Effector memory CD4-positive, alpha-beta T cell (primary cell): ENCODE data around the gene ASTN2.
"Not testable (repeated sequence)": the region's sequence is repeated elsewhere in the genome, so short reads cannot be mapped to it uniquely, and the experiment has no call there.

Experiments used
- DNase-seq, 3 donors: peaks; one replicate each; pipeline ENCODE4 v3.0.0-alpha.2; 2020
- H3K27ac ChIP-seq: 2 replicates; pipeline ENCODE4 v1.7.0; 2013; ENCODE audit warnings: mild to moderate bottlenecking, low read length, moderate library complexity; ENCODE audit not compliant: insufficient read depth, poor library complexity, severe bottlenecking
- H3K27me3 ChIP-seq: replicated peaks from 2 replicates; pipeline ENCODE4 v1.7.0; 2013; ENCODE audit warnings: mild to moderate bottlenecking, low read length; ENCODE audit not compliant: insufficient read depth, control insufficient read depth, poor library complexity, severe bottlenecking
- H3K36me3 ChIP-seq: 2 replicates; pipeline ENCODE4 v1.7.0; 2013; ENCODE audit warnings: mild to moderate bottlenecking, low read length, moderate library complexity; ENCODE audit not compliant: control insufficient read depth, insufficient read depth
- H3K4me1 ChIP-seq: 2 replicates; pipeline ENCODE4 v1.7.0; 2013; ENCODE audit warnings: low read length, mild to moderate bottlenecking; ENCODE audit not compliant: control insufficient read depth, insufficient read depth, poor library complexity, severe bottlenecking
- H3K4me3 ChIP-seq: 2 replicates; pipeline ENCODE4 v1.7.0; 2013; ENCODE audit warnings: low read length, low read depth, mild to moderate bottlenecking; ENCODE audit not compliant: insufficient read depth, poor library complexity, severe bottlenecking
- H3K9me3 ChIP-seq: 2 replicates; pipeline ENCODE4 v1.7.0; 2013; ENCODE audit warnings: mild to moderate bottlenecking, low read length, moderate library complexity; ENCODE audit not compliant: control insufficient read depth

The ASTN2 gene

DNA sequence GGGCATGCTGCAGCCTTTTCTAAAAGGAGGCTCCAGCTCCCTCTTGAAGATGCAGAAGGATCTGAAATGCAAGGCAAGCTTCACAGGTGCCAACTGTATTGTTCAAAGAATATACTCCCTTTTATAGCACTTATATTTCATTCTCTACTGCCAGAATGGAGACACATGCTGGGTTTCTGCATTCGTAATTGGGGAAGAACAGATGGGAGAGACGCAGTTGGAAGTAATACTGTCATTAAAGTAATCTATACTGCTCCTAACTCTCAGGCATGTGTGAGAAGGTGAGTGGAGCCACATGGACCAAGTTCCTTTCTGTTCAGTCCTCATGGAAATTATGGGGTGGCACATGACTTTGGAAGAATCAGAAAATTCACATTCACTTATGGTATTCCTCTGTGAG is 501.3 kb downstream of the ASTN2 start:
- H3K36me3 ChIP-seq, result no peaks in the 10 kb centered on the region
- H3K4me1 ChIP-seq, result no peaks in the 10 kb centered on the region
- H3K27ac ChIP-seq, result no peak overlapping the region
- H3K4me3 ChIP-seq, result no peak overlapping the region
- no peak for DNase-seq
- no peaks in the 10 kb centered on the region for H3K27me3 ChIP-seq
- no peaks in the 10 kb centered on the region for H3K9me3 ChIP-seq

DNA sequence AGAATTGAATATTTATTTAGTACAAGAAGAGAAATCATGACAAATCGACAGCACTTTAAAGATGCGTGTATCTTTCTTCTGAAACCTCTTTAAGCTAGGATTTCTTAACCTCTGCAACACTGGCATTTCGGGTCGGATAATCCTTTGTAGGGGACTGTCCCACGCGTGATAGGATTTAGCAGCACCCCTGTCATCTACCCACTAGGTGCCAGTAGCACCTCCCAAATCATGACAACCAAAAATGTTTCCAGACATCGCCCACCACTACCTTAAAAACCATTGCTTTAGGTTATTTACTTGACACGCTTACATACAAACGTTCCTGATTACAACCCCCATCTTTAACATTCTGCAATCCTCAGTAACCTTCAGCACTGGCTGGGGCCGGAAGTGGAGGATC is 504.7 kb downstream of the ASTN2 start:
- no peaks in the 10 kb centered on the region for H3K27me3 ChIP-seq
- no peaks in the 10 kb centered on the region for H3K36me3 ChIP-seq
- no peaks in the 10 kb centered on the region for H3K4me1 ChIP-seq
- H3K9me3 ChIP-seq, result no peaks in the 10 kb centered on the region
- DNase-seq, result no peak
- H3K27ac ChIP-seq, result no peak overlapping the region
- no peak overlapping the region for H3K4me3 ChIP-seq

DNA sequence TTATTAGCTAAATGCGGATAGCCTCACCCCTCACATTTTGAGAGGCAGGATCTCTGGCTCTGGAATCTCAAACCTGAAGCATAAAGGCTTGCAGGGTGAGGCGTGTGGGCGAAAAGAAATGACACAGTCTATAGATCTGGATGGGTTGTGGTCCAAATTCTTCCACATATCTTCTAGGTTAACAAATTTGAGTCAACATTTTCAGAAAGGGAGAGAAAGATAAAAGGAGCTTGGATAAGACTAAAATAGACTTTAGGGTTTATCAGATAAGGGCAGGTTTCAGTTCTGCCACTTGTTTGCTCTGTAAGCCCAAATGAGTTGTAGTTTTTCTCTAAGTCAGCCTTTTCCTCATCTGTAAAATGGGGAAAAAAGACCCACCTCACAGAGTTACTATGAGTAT is 506.9 kb downstream of the ASTN2 start:
- H3K4me1 ChIP-seq, result no peaks in the 10 kb centered on the region
- H3K27me3 ChIP-seq, result no peaks in the 10 kb centered on the region
- H3K27ac ChIP-seq, result no peak overlapping the region
- no peak for DNase-seq
- H3K4me3 ChIP-seq, result no peak overlapping the region
- no peaks in the 10 kb centered on the region for H3K9me3 ChIP-seq
- H3K36me3 ChIP-seq, result no peaks in the 10 kb centered on the region

DNA sequence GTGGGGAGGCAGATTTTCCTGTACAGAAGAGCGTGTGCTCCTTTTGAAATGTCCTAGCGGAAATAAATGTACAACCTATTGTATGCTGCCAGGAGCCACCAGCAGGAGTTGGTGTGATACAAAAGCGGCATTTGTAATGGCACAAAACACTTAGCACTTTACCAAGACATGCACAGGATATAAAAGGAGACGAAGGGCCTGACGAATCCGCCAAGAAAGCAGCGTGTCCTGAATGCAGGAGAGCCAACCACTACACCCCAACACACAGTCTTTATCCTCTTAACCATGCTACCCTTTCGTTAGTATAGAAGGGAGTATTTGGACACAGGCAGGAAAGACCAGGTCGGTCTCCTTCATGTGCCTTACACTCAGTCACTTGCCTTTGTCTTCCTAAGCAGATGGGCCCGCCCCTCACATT is 509.7 kb downstream of the ASTN2 start:
- Histone ChIP-seq H3K4me3 (no peak overlapping the region), H3K4me1 (no peaks in the 10 kb centered on the region), H3K27me3 (no peaks in the 10 kb centered on the region), H3K36me3 (no peaks in the 10 kb centered on the region), H3K27ac (no peak overlapping the region), H3K9me3 (no peaks in the 10 kb centered on the region)
- DNase-seq, result no peak

DNA sequence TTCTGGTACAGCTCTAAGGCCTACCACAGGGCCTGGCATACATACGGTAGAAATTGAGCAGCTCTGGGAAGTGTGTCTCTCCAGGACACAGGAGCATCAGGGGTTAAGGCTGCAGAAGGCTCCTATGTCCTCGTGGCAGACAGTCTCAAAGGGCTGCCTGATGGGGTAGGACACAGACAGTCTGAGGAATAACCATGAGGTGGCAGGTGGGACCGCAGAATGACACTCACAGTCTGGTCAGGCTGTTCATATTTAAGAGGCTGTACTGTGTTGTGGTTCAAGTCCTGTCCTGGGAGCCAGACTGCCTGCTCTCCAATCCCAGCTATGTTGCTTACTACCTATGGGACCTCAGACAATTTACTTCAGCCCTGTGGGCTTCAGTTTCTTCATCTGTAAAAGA is 510.7 kb downstream of the ASTN2 start:
- DNase-seq, result no peak
- no peaks in the 10 kb centered on the region for H3K36me3 ChIP-seq

DNA sequence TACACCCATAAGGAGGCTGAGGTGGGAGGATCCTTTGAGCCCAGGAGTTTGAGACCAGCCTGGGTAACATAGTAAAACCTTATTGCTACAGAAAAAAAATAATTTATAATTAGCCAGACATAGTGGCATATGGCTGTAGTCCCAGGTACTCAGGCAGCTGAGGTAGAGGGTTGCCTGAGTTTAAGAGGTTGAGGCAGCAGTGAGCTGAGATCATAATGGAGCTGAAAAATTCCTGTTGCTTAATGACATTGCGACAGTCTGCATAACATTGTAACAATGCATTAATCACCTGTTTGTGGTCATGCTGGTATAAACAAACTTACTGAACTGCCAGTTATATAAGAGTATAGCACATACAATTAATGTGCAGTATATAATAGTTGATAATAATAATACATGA is 513.6 kb downstream of the ASTN2 start:
- Histone ChIP-seq H3K36me3 (no peaks in the 10 kb centered on the region), H3K4me1 (no peaks in the 10 kb centered on the region), H3K27ac (no peak overlapping the region), H3K9me3 (no peaks in the 10 kb centered on the region), H3K4me3 (no peak overlapping the region), H3K27me3 (no peaks in the 10 kb centered on the region)
- no peak for DNase-seq

More for the DNA sequence above, 510.7 kb downstream of the ASTN2 start:
- H3K9me3 ChIP-seq, result no peaks in the 10 kb centered on the region
- H3K4me1 ChIP-seq, result no peaks in the 10 kb centered on the region
- H3K4me3 ChIP-seq, result no peak overlapping the region
- no peak overlapping the region for H3K27ac ChIP-seq
- H3K27me3 ChIP-seq, result no peaks in the 10 kb centered on the region

DNA sequence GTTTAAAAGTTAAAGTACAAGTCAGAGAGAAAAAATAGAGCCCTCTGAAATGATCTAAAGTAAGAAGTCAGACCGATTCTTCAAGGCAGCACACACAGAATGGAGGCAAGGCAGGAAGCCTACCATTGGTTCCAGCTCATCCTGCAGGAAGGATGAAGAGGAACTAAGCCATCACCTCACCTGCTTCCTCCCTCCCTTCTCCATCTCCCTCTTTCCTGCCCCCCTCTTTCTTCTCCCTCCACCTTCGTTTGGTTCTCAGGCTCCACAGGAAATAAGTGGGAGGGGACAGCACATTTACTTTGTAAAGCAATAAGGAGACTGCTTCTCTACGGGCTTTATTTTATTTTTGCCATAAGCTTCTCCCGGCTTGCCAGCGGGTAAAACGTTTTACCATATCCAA is 514.3 kb downstream of the ASTN2 start:
- Histone ChIP-seq H3K4me1 (no peaks in the 10 kb centered on the region), H3K27ac (no peak overlapping the region), H3K27me3 (no peaks in the 10 kb centered on the region), H3K4me3 (no peak overlapping the region), H3K36me3 (no peaks in the 10 kb centered on the region), H3K9me3 (no peaks in the 10 kb centered on the region)
- DNase-seq, result no peak

DNA sequence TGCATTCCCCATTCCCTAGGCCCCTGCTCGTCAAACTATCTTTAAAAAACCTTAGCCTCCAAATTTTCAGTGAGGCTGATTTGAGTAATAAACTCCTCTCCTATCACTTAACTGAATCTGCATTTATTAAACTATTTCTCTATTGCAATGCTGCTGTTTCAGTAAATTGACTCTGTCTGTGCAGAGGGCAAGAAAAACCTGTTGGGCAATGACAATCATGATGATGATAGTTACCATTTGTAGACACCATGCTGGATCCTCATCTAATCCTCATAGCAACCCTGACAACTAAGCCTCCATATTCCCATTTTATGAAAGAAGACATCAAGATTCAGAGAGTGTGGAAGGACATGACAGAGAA is 514.9 kb downstream of the ASTN2 start:
- no peaks in the 10 kb centered on the region for H3K27me3 ChIP-seq
- no peak for DNase-seq

DNA sequence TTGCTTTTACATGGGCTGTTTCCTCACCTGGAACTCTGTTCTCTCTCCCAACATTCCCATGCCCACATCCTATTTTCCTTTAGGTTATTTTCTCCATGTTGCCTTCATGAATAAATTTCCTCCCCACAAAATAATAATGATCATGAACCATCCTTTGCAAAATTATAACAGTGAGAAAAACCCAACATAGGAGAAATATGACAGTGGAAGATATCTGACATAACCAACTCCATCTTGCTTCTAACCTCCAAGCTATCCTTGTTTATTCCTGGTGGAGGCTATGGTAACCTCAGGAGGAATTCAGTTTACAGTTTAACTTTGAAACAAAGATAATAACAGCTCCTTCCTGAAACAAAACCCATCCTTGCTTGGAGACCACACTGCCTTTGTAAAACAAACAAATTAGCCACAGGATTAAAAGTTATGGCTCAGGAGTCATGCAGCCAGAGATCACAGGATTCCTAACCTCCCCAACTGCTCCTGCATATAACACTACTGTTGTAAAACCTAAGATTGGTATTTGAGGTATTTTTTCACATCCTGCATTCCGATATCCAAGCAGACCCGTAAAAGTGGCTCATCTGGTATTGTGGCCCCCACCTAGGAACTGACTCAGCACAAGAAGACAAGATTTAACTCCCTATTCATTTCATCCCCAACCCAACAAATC is 515.4 kb downstream of the ASTN2 start:
- Histone ChIP-seq H3K4me3 (no peak overlapping the region), H3K36me3 (no peaks in the 10 kb centered on the region), H3K4me1 (no peaks in the 10 kb centered on the region), H3K27ac (no peak overlapping the region), H3K27me3 (no peaks in the 10 kb centered on the region), H3K9me3 (no peaks in the 10 kb centered on the region)
- DNase-seq, result no peak

More for the DNA sequence above, 514.9 kb downstream of the ASTN2 start:
- H3K36me3 ChIP-seq, result no peaks in the 10 kb centered on the region
- no peaks in the 10 kb centered on the region for H3K9me3 ChIP-seq
- H3K4me3 ChIP-seq, result no peak overlapping the region
- H3K4me1 ChIP-seq, result no peaks in the 10 kb centered on the region
- no peak overlapping the region for H3K27ac ChIP-seq

DNA sequence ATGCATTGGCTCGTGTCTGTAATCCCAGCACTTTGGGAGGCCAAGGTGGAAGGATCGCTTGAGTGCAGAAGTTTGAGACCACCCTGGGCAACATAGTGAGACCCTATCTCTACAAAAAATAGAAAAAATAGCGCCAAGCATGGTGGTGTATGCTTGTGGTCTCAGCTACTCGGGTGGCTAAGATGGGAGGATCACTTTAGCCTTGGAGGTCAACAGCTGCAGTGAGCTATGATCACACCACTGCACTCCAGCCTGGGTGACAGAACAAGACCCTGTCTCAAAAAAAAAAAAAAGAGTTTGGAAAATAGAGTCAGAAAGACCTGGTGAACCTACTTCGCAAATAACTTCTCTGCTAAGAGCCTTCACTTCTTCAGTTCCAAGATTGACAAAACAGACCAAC is 516.7 kb downstream of the ASTN2 start:
- not testable (repeated sequence) for H3K9me3 ChIP-seq, DNase-seq, H3K36me3 ChIP-seq, H3K27me3 ChIP-seq, H3K27ac ChIP-seq, H3K4me3 ChIP-seq, H3K4me1 ChIP-seq
